ENCODE results near the gene THAP12.
"Not testable (repeated sequence)": the region's sequence is repeated elsewhere in the genome, so short reads cannot be mapped to it uniquely, and the experiment has no call there.

THAP12 gene

GRCh38 chr11:76323804-76324203 is 57.1 kb downstream of the THAP12 start:
- DNase-seq, result no peak

GRCh38 chr11:76323375-76323774 is 57.6 kb downstream of the THAP12 start:
- not testable (repeated sequence) for DNase-seq

GRCh38 chr11:76322942-76323341 is 58.0 kb downstream of the THAP12 start:
- DNase-seq, result no peak

GRCh38 chr11:76322540-76322939 is 58.4 kb downstream of the THAP12 start:
- no peak for DNase-seq

- no peak for DNase-seq
Measured at GRCh38 chr11:76321820-76322524, 59.0 kb downstream of the THAP12 start.

GRCh38 chr11:76321340-76321739 is 59.6 kb downstream of the THAP12 start:
- DNase-seq, result no peak

GRCh38 chr11:76320929-76321328 is 60.0 kb downstream of the THAP12 start:
- no peak for DNase-seq

GRCh38 chr11:76319798-76320197 is 61.1 kb downstream of the THAP12 start:
- not testable (repeated sequence) for DNase-seq

- DNase-seq, result peak; percentile 54 to 71
Measured at GRCh38 chr11:76318744-76319384, 62.1 kb downstream of the THAP12 start.

GRCh38 chr11:76317296-76317695 is 63.6 kb downstream of the THAP12 start:
- DNase-seq, result no peak

GRCh38 chr11:76316726-76317125 is 64.2 kb downstream of the THAP12 start:
- no peak for DNase-seq

GRCh38 chr11:76315182-76315853 is 65.6 kb downstream of the THAP12 start:
- no peak for DNase-seq

- DNase-seq, result no peak
Measured at GRCh38 chr11:76314741-76315090, 66.2 kb downstream of the THAP12 start.

GRCh38 chr11:76313913-76314740 is 66.8 kb downstream of the THAP12 start:
- DNase-seq, result no peak

GRCh38 chr11:76313271-76313670 is 67.7 kb downstream of the THAP12 start:
- no peak for DNase-seq

GRCh38 chr11:76310832-76311595 is 69.9 kb downstream of the THAP12 start:
- no peak for DNase-seq

GRCh38 chr11:76307978-76308747 is 72.8 kb downstream of the THAP12 start:
- no peak for DNase-seq

GRCh38 chr11:76307396-76307795 is 73.5 kb downstream of the THAP12 start:
- DNase-seq, result no peak

GRCh38 chr11:76303399-76303798 is 77.5 kb downstream of the THAP12 start:
- no peak for DNase-seq

GRCh38 chr11:76302996-76303395 is 77.9 kb downstream of the THAP12 start:
- DNase-seq, result no peak
